Bronchial epithelial cell (primary cell): ENCODE measurements around the gene RBFOX2. TPM values are rescaled to one million over a fixed set of nuclear protein-coding genes. Genes with fewer than 3 reads are reported as not detected.
"Not testable (repeated sequence)": the region's sequence is repeated elsewhere in the genome, so short reads cannot be mapped to it uniquely, and the experiment has no call there.

Experiments
- DNase-seq: peaks from one replicate; pipeline ENCODE4 v3.0.0-alpha.2; 2010; ENCODE audit warnings: low read depth
- FAIRE-seq: peaks from 2 replicates; lab custom pipeline; 2011; peaks lifted over from hg19 to GRCh38; lab: Jason Lieb, UNC
- H3K27me3 ChIP-seq: 2 replicates; pipeline ENCODE4 v1.5.1; 2011; ENCODE audit warnings: low read length; ENCODE audit not compliant: control insufficient read depth, insufficient read depth
- H3K36me3 ChIP-seq: 2 replicates; pipeline ENCODE4 v1.5.1; 2011; ENCODE audit warnings: low read length; ENCODE audit not compliant: control insufficient read depth, insufficient read depth
- H3K4me3 ChIP-seq: 2 replicates; pipeline ENCODE4 v1.5.1; 2011; ENCODE audit warnings: mild to moderate bottlenecking, low read depth, low read length, control low read depth
- CTCF ChIP-seq: IDR thresholded peaks from 2 replicates; pipeline ENCODE4 v1.5.1; 2011; ENCODE audit warnings: mild to moderate bottlenecking, moderate library complexity, low read length, control low read depth, inconsistent platforms; ENCODE audit not compliant: insufficient read depth, severe bottlenecking
- total RNA-seq: library from RNA; depleted of rRNA; stranded (reverse); fragments of >200 nt; gene quantifications from 2 replicates; pipeline ENCODE4 v1.2.1, GENCODE V29; 2014

Gene RBFOX2
- total RNA-seq, 1 donor from 2014 or later: 69.5 TPM

GRCh38 chr22:35802885-35803284 is 225.7 kb downstream of the RBFOX2 start:
- Histone ChIP-seq H3K27me3 (no peaks in the 10 kb centered on the region), H3K36me3 (no peaks in the 10 kb centered on the region), H3K4me3 (no peak overlapping the region)
- DNase-seq (no peak), FAIRE-seq (peak; percentile 83)
- TF ChIP-seq CTCF: no peak

GRCh38 chr22:35801301-35801700 is 227.3 kb downstream of the RBFOX2 start:
- not testable (repeated sequence) for FAIRE-seq, H3K4me3 ChIP-seq, H3K27me3 ChIP-seq, H3K36me3 ChIP-seq
- DNase-seq: peak; percentile 27

- TF ChIP-seq CTCF: no peak
- DNase-seq: no peak
- H3K27me3 ChIP-seq: no peaks in the 10 kb centered on the region
- FAIRE-seq: no peak
- no peak overlapping the region for H3K4me3 ChIP-seq
- H3K36me3 ChIP-seq: no peaks in the 10 kb centered on the region
These were observed 229.5 kb downstream of the RBFOX2 start for GRCh38 chr22:35799150-35799549.

- Histone ChIP-seq H3K4me3 (no peak overlapping the region), H3K27me3 (no peaks in the 10 kb centered on the region), H3K36me3 (no peaks in the 10 kb centered on the region)
- TF ChIP-seq CTCF: no peak
- DNase-seq (no peak), FAIRE-seq (no peak)
These were observed 231.2 kb downstream of the RBFOX2 start for GRCh38 chr22:35797411-35797810.

GRCh38 chr22:35795476-35795875 is 233.1 kb downstream of the RBFOX2 start:
- FAIRE-seq (no peak), DNase-seq (no peak)
- no peaks in the 10 kb centered on the region for H3K36me3 ChIP-seq
- no peaks in the 10 kb centered on the region for H3K27me3 ChIP-seq
- TF ChIP-seq CTCF: no peak
- no peak overlapping the region for H3K4me3 ChIP-seq

- Histone ChIP-seq H3K36me3 (peaks cover 3% of the 10 kb centered on the region), H3K4me3 (no peak overlapping the region), H3K27me3 (no peaks in the 10 kb centered on the region)
- DNase-seq (peak; percentile 32), FAIRE-seq (no peak)
- no peak for TF ChIP-seq CTCF
These were observed 236.1 kb downstream of the RBFOX2 start for GRCh38 chr22:35792506-35792905.

GRCh38 chr22:35791788-35792187 is 236.8 kb downstream of the RBFOX2 start:
- FAIRE-seq, DNase-seq, H3K36me3 ChIP-seq, H3K4me3 ChIP-seq, H3K27me3 ChIP-seq: not testable (repeated sequence)
